Dendritic cell treated with granulocyte-macrophage colony-stimulating factor and Interleukin-4, amounts not matched to agents 40 ng/mL and 50 ng/mL, for 4 days (primary cell): ENCODE data around the gene CIAO3.

Experiments used
- H3K27ac Mint-ChIP-seq: one replicate; pipeline ENCODE4 v1.8.0; 2022; ENCODE audit warnings: mild to moderate bottlenecking, mixed read lengths
- H3K27me3 Mint-ChIP-seq: one replicate; pipeline ENCODE4 v1.8.0; 2022; ENCODE audit warnings: mild to moderate bottlenecking, mixed read lengths
- H3K36me3 Mint-ChIP-seq: one replicate; pipeline ENCODE4 v1.8.0; 2022; ENCODE audit warnings: low read depth, mixed read lengths
- H3K4me1 Mint-ChIP-seq: one replicate; pipeline ENCODE4 v1.8.0; 2022; ENCODE audit warnings: low read depth, mixed read lengths
- H3K4me3 Mint-ChIP-seq: one replicate; pipeline ENCODE4 v1.8.0; 2022; ENCODE audit warnings: mild to moderate bottlenecking, moderate library complexity, mixed read lengths
- H3K9me3 Mint-ChIP-seq: one replicate; pipeline ENCODE4 v1.8.0; 2022; ENCODE audit warnings: mixed read lengths
- intact Hi-C: fragments of 100-400 bp; cut with micrococcal nuclease; formaldehyde crosslinking; loops from one replicate; pipeline ENCODE4 v1.15.0; 2022

CIAO3 gene

DNA sequence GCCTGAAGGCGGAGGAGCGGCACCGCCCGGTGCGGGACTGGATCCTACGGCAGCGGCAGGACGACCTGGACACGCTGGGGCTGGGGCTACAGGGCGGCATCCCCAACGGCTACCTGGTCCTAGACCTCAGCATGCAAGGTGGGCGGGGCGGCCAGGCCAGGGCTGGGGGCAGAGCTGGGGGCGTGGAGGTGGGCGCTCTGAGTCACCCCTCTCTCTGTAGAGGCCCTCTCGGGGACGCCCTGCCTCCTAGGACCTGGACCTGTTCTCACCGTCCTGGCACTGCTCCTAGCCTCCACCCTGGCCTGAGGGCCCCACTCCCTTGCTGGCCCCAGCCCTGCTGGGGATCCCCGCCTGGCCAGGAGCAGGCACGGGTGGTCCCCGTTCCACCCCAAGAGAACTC is 27.6 kb upstream of the CIAO3 start:
- Mint-ChIP-seq H3K36me3 (no peaks in the 10 kb centered on the region), H3K27ac (no peak overlapping the region), H3K4me3 (no peak overlapping the region), H3K27me3 (peaks cover 17% of the 10 kb centered on the region), H3K9me3 (no peaks in the 10 kb centered on the region), H3K4me1 (no peaks in the 10 kb centered on the region)
- intact Hi-C loops, result no loop called here

DNA sequence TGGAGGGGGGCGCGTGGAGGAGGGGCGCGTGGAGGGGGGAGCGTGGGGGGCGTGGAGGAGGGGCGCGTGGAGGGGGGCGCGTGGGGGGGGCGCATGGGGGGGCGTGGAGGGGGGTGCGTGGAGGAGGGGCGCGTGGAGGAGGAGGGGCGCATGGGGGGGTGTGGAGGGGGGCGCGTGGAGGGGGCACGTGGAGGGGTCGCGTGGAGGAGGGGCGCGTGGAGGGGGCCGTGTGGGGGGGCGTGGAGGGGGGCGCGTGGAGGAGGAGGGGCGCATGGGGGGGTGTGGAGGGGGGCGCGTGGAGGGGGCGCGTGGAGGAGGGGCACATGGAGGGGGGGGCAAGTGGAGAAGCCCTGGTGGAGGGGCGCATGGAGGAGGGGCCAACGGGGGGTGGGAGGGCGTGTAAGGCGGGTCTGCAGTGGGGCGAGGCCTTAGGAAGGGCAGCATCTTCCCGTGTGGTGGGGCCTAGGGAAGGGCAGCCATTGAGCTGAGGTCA is 27.0 kb upstream of the CIAO3 start:
- intact Hi-C loops, result no loop called here
- H3K9me3 Mint-ChIP-seq, result no peaks in the 10 kb centered on the region
- no peaks in the 10 kb centered on the region for H3K36me3 Mint-ChIP-seq
- no peak overlapping the region for H3K4me3 Mint-ChIP-seq
- H3K4me1 Mint-ChIP-seq, result no peaks in the 10 kb centered on the region
- H3K27ac Mint-ChIP-seq, result no peak overlapping the region
- peaks cover 17% of the 10 kb centered on the region for H3K27me3 Mint-ChIP-seq

DNA sequence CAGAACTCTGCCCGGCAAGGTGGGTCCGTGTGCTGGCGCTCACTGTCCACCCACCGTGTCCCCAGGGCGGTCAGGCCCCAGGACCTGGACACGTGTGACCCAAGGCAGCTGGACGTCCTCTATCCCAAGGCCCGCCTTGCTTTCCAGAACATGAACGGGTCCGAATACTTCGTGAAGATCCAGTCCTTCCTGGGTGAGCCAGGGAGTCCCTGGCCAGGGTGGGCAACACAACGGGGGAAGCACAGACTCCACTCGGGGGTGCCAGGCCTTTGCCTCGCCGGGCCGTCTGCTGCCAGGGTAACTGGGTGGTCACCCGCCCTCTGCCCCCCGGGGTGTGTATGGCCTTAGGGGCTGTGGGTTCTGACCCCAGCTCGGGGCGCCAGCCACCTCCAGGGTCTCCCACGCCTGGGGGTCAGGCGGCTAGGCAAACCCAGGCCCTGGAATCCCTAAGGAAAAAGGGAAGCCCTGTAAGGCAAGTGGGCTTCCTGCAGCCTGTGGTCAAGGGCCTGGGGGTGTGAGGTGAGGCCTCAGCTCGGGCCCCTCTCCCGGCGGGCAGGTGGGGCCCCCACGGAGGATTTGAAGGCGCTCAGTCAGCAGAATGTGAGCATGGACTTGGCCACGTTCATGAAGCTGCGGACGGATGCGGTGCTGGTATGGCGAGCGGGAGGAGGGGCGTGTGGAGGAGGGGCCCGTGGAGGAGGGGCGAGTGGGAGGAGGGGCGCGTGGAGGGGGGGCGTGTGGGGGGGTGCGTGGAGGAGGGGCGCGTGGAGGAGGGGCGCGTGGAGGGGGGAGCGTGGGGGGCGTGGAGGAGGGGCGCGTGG is 26.2 kb upstream of the CIAO3 start:
- H3K27ac Mint-ChIP-seq, result no peak overlapping the region
- H3K36me3 Mint-ChIP-seq, result no peaks in the 10 kb centered on the region
- intact Hi-C loops, result no loop called here
- no peak overlapping the region for H3K4me3 Mint-ChIP-seq
- H3K27me3 Mint-ChIP-seq, result peaks cover 17% of the 10 kb centered on the region
- H3K4me1 Mint-ChIP-seq, result no peaks in the 10 kb centered on the region
- no peaks in the 10 kb centered on the region for H3K9me3 Mint-ChIP-seq

DNA sequence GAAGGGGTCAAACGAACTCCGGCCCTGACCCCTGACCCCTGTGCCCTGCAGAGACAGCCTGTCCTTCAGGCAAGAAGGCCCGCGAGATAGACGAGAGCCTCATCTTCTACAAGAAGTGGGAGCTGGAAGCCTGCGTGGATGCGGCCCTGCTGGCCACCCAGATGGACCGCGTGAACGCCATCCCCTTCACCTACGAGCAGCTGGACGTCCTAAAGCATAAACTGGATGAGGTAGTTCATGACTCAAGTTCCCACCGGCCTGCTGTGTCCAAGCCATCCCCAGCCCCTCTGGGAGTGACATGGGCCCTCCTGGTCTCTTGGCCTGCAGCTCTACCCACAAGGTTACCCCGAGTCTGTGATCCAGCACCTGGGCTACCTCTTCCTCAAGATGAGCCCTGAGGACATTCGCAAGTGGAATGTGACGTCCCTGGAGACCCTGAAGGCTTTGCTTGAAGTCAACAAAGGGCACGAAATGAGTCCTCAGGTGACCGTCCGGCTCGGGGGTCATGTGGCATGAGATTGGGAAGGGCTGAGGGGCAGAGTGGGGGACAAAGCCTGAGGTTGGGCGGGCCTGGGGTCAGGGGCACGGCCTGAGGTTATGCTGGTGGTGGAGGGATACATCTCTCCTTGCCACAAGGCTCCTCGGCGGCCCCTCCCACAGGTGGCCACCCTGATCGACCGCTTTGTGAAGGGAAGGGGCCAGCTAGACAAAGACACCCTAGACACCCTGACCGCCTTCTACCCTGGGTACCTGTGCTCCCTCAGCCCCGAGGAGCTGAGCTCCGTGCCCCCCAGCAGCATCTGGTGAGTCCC is 25.4 kb upstream of the CIAO3 start:
- Mint-ChIP-seq H3K9me3 (no peaks in the 10 kb centered on the region), H3K4me3 (no peak overlapping the region), H3K27ac (no peak overlapping the region), H3K36me3 (no peaks in the 10 kb centered on the region), H3K27me3 (peaks cover 15% of the 10 kb centered on the region), H3K4me1 (no peaks in the 10 kb centered on the region)
- intact Hi-C loops, result no loop called here

DNA sequence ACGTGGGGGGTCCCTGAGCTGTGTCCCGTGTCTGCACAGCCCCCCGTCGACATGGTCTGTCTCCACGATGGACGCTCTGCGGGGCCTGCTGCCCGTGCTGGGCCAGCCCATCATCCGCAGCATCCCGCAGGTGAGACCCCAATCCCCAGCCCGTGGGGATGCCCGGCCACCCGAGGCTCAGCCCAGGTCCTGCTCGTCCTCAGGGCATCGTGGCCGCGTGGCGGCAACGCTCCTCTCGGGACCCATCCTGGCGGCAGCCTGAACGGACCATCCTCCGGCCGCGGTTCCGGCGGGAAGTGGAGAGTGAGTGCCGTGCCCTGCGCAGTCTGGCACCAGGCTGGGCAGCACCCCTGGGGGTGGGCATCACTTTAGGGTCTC is 24.7 kb upstream of the CIAO3 start:
- intact Hi-C loops, result no loop called here
- Mint-ChIP-seq H3K36me3 (no peaks in the 10 kb centered on the region), H3K27me3 (peaks cover 13% of the 10 kb centered on the region), H3K4me1 (no peaks in the 10 kb centered on the region), H3K9me3 (no peaks in the 10 kb centered on the region), H3K4me3 (no peak overlapping the region), H3K27ac (no peak overlapping the region)

DNA sequence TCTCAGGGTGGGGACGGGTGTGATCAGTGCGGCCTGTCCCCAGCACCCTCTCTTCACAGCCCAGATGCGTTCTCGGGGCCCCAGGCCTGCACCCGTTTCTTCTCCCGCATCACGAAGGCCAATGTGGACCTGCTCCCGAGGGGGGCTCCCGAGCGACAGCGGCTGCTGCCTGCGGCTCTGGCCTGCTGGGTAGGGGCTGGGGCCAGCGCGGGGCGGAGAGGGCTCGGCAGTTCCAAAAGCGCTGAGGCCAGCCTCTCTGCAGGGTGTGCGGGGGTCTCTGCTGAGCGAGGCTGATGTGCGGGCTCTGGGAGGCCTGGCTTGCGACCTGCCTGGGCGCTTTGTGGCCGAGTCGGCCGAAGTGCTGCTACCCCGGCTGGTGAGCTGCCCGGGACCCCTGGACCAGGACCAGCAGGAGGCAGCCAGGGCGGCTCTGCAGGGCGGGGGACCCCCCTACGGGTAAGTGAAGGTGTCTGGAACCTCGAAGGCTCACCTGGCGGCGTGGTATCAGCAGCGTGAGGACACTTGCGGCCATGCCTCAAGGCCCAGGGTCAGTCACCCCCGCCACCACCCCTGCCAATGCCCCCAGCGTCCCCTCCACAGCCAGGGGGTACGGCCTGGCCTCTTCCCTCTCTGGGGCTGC is 24.2 kb upstream of the CIAO3 start:
- Mint-ChIP-seq H3K4me1 (no peaks in the 10 kb centered on the region), H3K27ac (no peak overlapping the region), H3K36me3 (no peaks in the 10 kb centered on the region), H3K9me3 (no peaks in the 10 kb centered on the region), H3K27me3 (peaks cover 13% of the 10 kb centered on the region), H3K4me3 (no peak overlapping the region)
- intact Hi-C loops, result no loop called here

DNA sequence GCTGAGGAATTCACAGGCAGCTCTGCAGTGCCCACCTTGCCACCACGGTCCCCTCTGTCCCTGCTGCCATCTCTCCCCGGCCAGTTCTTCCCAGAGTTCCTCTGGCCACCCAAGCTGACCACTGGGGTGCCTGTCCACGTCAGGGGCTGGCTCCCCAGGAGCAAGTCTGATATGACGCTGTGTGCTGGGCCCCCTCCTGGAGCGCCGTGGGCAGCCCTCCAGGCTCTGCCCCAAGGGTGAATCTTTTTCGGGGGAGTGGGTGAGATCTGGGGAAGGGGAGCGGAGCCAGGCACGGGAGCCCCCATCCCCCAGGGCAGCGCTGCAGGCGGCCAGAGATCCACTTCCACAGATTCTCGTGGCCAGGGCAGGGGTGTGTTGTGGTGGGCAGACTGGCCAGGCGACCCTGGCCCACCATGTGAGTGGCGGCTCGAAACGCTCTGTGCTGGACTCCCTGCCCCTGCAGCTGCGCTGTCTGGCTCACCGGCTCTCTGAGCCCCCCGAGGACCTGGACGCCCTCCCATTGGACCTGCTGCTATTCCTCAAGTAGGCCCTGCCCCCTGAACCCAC is 23.5 kb upstream of the CIAO3 start:
- no peaks in the 10 kb centered on the region for H3K9me3 Mint-ChIP-seq
- no peaks in the 10 kb centered on the region for H3K4me1 Mint-ChIP-seq
- no peak overlapping the region for H3K27ac Mint-ChIP-seq
- H3K4me3 Mint-ChIP-seq, result no peak overlapping the region
- intact Hi-C loops, result no loop called here
- H3K27me3 Mint-ChIP-seq, result peaks cover 11% of the 10 kb centered on the region
- H3K36me3 Mint-ChIP-seq, result no peaks in the 10 kb centered on the region

DNA sequence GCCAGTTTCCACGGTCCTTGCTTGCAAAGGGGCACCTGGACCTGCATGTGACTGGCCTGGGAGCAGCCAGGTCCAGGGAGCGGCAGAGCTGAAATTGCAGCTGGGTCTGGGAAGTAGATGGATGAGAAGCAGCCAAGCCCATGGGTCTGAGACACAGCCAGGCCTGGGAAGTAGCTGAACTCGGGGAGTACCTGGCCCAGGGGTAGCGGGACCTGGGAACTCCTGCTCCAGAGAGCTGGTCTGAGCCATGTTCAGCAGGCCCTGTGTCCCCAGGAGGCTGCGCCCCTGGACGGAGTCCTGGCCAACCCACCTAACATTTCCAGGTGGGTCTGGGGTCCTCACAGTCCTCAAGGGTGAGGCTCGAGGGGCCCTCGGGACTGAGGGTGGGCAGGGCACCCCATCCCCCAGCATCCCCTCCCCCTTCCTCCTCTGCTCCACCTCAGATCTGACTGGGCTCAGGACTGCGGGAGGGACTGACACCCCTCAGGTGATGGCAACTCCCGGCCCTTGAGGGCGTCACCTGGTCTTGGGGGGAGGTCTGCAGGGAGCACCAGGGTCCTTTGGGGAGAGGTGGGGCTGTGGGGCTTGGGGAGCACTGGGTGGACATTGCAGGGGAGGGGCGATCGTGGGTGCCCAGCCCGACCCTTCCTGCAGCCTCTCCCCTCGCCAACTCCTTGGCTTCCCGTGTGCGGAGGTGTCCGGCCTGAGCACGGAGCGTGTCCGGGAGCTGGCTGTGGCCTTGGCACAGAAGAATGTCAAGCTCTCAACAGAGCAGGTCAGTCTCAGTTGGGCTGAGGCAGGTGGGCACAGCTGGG is 22.8 kb upstream of the CIAO3 start:
- H3K4me1 Mint-ChIP-seq, result no peaks in the 10 kb centered on the region
- peaks cover 8% of the 10 kb centered on the region for H3K27me3 Mint-ChIP-seq
- H3K27ac Mint-ChIP-seq, result no peak overlapping the region
- intact Hi-C loops, result no loop called here
- H3K4me3 Mint-ChIP-seq, result no peak overlapping the region
- H3K36me3 Mint-ChIP-seq, result no peaks in the 10 kb centered on the region
- H3K9me3 Mint-ChIP-seq, result no peaks in the 10 kb centered on the region

DNA sequence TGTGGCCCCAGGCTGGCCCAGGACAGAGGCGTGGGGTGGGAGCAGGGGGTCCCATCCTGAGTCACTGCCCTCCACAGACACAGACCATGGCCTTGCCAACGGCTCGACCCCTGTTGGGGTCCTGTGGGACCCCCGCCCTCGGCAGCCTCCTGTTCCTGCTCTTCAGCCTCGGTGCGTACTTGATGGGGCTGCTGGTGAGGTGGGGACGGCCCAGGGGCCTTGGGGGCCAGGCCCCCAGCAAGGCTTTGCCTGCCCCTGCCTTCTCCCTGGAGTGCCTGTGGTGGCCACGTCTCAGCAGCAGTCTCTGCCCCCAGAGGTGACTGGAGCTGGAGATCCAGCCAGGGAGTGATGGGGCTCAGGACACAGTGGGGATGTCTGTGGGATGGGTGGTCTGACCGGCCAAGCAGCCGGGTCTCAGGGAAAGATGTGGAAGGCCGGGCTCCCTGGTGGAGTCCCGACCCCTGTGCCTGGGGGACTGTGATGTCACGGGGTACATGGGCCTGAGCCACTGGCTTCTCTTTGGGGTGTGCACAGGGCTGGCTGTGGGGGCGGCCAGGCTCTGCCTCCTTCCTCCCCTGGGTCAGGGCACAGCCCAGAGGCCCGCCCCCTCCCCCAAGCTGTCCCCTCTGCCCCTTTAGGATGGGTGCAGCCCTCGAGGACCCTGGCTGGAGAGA is 21.9 kb upstream of the CIAO3 start:
- no peaks in the 10 kb centered on the region for H3K36me3 Mint-ChIP-seq
- no peak overlapping the region for H3K4me3 Mint-ChIP-seq
- H3K9me3 Mint-ChIP-seq, result no peaks in the 10 kb centered on the region
- intact Hi-C loops, result no loop called here
- H3K4me1 Mint-ChIP-seq, result peaks cover 5% of the 10 kb centered on the region
- H3K27me3 Mint-ChIP-seq, result peaks cover 3% of the 10 kb centered on the region
- H3K27ac Mint-ChIP-seq, result no peak overlapping the region

DNA sequence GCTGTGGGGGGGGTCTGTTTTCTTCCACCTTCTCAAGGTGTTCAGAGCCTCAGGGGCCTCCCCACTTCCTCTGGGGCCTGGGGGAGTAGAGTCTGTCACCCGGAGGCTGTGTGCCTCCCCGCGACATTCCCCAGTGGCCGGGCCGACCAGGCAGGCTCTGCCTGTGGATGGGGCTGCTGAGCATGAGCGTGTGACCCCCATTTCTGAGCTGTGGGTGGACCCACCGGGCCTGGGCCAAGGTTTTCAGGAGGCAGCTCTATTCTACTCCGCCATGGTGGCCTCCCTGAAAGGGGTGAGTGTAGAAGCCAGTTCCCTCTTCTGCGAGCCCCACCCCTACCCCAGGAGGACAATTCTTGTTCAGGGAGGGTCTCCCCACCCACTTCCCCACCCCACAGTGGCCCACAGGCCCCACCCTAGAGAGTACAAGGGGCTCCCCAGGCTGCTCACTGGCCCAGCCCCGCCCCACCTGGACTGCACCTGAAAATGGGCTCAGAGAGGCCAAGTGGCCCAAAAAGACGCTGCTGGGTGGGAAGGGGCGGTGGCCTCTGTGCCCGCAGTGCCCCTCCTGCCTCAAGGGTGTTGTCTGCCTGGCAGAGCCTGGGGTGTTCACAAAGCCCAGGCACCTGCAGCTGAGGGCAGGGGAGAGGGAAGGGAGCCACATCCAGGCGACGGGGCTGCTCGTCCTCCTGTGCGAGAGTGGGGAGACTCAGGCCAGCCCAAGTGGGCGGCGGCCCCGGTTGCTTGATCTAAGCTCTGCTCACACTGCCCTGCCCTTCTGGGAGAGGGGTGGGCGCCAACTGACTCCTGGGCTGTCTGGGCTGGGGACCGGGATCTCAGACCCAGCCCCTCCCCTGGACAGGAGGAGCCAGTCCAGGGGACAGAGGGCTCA is 21.1 kb upstream of the CIAO3 start:
- Mint-ChIP-seq H3K36me3 (no peaks in the 10 kb centered on the region), H3K27ac (no peak overlapping the region), H3K9me3 (no peaks in the 10 kb centered on the region), H3K4me3 (no peak overlapping the region), H3K4me1 (peaks cover 13% of the 10 kb centered on the region), H3K27me3 (peaks cover 1% of the 10 kb centered on the region)
- intact Hi-C loops, result no loop called here

DNA sequence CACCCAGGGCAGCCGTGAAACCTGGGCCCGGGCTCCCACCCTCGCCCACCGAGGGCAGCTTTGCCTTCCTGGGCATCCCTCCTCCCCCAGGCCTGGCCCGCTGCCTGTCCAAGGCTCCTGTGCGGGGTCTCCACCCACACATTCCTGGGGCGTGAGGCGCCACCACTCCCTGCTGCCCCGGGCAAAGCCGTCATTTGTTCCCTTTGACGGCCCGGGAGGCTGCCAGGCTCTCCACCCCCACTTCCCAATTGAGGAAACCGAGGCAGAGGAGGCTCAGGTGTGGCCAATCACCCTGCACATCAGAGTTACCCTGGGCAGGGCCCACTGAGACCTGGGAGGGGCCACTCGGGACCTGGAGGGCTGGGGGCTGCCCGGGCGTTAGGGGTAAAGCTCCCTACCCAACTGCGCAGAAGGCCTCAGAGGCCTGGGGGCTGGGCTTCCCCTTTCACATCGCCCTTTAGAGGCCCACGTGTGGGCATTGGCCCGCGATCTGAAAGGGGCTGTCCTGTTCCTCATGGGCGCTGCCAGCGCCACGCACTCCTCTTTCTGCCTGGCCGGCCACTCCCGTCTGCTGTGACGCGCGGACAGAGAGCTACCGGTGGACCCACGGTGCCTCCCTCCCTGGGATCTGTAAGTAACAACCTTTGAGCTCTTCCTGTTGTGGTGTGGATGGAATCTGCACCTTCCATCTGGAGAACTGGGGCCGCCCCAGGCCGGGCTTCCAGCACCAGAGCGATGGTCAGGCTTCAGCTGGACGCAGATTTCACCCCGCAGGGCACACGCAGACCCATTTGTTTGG is 19.9 kb upstream of the CIAO3 start, which contains the start of gene MSLN:
Gene MSLN, plus strand, starts transcription at position 190 of the 799 bp plus-strand sequence. CDS start 1,947 bp downstream, outside the sequence.
- Mint-ChIP-seq H3K27ac (no peak within 1 kb of the TSS), H3K27me3 (no peaks in the 10 kb centered on the region), H3K4me1 (peaks cover 19% of the 10 kb centered on the region), H3K36me3 (no peaks in the 10 kb centered on the region), H3K9me3 (no peaks in the 10 kb centered on the region), H3K4me3 (no peak within 1 kb of the TSS)
- intact Hi-C loops, result no loop called here
